Testis (tissue), 2 donors: ENCODE measurements around the gene SDS.
A peak's percentile ranks its signal among the peaks of the same experiment; 100 is the strongest.

ENCODE experiments used
- POLR2A ChIP-seq: fragments of 450-650 bp; IDR thresholded peaks from one replicate; pipeline ENCODE4 v1.6.1; 2017; ENCODE audit warnings: antibody characterized with exemption, mild to moderate bottlenecking, moderate library complexity
- TF ChIP-seq, protein P1 (sequence below), 3 experiments: fragments of 450-650 bp in 2 of 3; fragments of 200-600 bp in 1 of 3; sonication (generic) in 1 of 3; IDR thresholded peaks; one replicate each; pipeline ENCODE4 v1.5.1; 2016 to 2019; ENCODE audit warnings: antibody characterized with exemption in 3 of 3, mild to moderate bottlenecking in 2 of 3, moderate library complexity in 1 of 3

GRCh38 chr12:113424915-113425823, 21.5 kb upstream of the SDS start:
- TF ChIP-seq, protein P1, sequence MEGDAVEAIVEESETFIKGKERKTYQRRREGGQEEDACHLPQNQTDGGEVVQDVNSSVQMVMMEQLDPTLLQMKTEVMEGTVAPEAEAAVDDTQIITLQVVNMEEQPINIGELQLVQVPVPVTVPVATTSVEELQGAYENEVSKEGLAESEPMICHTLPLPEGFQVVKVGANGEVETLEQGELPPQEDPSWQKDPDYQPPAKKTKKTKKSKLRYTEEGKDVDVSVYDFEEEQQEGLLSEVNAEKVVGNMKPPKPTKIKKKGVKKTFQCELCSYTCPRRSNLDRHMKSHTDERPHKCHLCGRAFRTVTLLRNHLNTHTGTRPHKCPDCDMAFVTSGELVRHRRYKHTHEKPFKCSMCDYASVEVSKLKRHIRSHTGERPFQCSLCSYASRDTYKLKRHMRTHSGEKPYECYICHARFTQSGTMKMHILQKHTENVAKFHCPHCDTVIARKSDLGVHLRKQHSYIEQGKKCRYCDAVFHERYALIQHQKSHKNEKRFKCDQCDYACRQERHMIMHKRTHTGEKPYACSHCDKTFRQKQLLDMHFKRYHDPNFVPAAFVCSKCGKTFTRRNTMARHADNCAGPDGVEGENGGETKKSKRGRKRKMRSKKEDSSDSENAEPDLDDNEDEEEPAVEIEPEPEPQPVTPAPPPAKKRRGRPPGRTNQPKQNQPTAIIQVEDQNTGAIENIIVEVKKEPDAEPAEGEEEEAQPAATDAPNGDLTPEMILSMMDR (IDR thresholded peaks at IDR 0.05): peak; percentile 65 to 95 (median 80)
- TF ChIP-seq POLR2A: no peak
